Kidney tubule cell (primary cell): Measurements from ENCODE around the gene GOLGA8B.
"Not testable (repeated sequence)": the region's sequence is repeated elsewhere in the genome, so short reads cannot be mapped to it uniquely, and the experiment has no call there.

Source experiments
- DNase-seq: peaks from one replicate; pipeline ENCODE4 v3.0.0-alpha.2; 2018; ENCODE audit warnings: low spot score

GOLGA8B gene

DNA sequence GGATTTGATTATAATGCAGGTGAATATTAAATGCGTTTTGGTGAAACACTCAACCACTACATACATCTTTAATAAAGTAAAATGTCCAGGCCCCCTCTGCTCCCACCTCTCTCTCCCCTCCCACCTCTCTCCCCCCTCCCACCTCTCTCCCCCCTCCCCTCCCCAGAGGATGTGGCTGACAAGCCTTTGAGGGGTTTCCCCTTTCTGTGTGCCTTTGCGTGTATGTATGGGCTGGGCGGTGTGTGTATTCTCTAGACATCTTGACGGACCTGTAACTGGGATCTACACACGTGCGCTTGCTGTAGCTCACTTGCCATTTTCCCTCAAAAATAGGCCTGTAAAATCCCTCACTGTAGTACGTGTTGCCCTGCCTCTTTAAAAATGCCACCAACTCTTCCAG lies 28.3 kb downstream of the GOLGA8B start:
- DNase-seq = not testable (repeated sequence)

DNA sequence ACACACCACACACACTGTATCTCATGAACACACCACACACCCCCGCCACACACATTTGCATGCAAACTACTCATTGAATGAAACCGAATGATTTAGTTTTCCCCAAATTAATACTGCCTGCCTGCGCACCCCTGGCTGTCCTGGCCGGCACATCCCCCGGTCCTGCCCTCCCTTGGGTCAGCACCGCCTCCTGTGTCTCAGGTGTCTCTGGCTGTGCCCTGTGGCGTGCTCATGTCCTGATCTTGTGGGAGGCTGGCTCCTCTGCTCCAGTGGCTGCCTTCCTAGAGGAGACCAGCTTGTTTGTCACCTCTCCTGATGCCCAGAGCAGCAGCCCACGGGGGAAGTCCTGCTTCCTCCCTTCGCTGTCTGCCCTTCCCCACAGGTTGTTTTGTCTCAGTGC lies 28.7 kb downstream of the GOLGA8B start:
- DNase-seq = not testable (repeated sequence)

DNA sequence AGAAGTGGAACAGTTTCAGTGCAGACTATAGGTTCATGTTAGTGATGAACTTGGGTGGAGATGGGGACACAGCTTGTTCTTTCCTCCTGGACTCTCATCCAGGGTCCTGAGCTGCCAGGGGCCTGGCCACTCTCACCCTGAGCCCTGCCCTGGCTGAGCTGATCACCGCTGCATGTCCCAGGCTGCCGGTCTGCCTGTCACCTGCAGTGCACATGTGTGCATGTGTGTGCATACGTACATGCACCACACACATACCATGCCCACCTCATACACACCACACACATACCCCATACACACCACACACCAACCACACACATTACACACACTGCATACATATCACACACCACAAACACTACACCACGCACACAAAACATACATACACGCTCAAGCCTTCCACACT lies 29.3 kb downstream of the GOLGA8B start:
- DNase-seq = not testable (repeated sequence)

DNA sequence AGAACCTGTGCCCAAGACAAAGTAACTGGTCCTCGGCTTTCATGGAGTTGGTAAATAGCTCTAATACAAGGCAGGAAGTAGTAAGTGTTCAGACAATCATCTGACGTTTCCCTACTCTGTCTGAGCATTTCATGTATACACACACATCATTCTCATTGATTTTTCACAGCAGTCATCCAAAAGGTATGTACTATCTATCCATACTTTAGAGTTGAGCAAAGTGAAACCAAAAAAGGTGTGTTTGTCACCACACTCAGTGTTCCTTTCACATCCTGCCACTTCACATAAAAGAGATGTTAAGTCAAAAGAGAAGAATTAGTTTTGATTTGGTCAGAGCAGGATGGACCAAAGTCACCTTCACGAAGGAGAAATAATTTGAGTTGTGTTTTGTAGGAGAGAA lies 33.3 kb downstream of the GOLGA8B start:
- DNase-seq = not testable (repeated sequence)

DNA sequence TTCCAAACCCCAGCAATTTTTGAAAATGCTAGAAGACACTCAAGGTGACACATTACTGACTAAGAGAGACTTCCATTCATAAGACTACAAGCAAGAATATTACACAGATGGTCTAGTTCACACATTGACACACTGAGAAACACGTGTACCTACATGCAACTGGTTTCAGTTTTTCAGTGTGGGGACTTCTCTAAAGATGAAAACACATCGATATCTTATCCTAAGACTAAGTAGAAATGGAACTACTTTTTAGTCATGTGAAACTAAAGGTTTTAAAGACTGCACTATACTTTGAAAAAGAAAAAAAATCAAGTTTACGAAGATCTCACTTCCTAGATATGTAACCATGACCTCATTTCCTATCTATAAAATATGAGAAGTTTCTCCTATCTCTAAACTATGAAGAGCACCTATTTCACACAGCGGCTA lies 34.1 kb downstream of the GOLGA8B start:
- DNase-seq = not testable (repeated sequence)

DNA sequence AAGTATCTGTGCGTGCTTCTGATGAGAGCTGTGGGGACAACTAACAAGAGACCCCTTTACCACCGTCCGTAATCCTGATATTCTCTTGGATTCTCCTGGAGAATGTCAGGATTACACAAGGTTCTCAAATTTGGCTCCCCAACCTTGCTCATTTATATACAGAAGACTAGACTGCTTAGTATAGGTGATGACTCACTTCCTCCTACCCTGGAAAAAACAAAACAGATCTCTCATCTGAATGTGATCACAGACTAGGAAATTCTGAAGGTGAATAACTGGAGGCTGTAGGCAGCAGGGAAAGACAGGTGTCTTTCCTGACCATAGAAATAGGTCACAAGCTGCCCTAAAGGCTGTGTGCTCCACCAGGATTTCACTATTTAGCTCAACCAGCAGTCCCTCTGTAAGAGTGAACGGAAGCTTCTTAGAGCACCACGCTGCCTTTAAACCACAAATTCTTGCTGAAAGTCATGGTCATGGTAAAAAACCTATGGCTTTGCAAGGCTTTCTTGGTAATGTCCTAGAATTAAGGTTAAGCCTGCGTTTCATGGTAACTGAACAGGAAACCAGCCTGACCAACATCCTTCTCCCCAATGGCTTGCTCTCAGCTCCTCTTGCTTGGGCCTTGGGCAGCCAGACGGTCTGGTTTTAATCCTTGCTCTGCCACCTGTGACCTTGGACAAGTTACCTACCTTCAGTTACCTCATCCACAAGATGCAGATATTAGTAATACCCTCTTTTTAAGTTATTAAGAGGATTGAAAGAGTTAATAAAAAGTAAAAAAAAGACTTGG lies 39.4 kb downstream of the GOLGA8B start:
- DNase-seq = not testable (repeated sequence)

DNA sequence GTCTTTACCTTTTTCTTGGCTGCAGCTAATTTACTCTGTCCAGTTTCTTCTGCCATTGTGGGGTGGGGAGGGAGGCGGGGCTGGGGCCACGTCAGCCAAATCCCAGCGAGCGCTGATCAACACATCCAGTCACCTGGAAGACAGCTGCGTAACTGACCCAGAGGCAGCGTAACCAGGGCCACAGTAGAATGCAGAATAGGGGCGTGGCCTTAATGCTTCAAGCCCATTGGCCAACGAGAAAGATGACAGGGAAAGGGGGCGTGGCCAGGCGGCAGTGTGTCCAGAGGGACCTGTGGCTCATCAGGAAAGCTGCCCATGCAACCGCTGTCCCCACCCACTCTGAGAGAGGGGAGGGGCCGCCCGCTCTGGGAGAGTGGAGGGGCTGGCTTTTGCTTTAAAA lies 47.6 kb downstream of the GOLGA8B start:
- DNase-seq = not testable (repeated sequence)
